SK-N-SH treated with all-trans-retinoic acid at 6 μM for 48 hours (cell line): Measurements from ENCODE around the gene TOP3A.

ENCODE experiments used
- ATAC-seq: fragments of 200-7000 bp; cut with Tn5 transposase; 3 replicates; pipeline ENCODE4 v1.9.1; 2020; ENCODE audit warnings: mild to moderate bottlenecking, moderate library complexity
- ARNTL ChIP-seq: fragments of 450-650 bp; formaldehyde crosslinking; IDR thresholded peaks from 2 replicates; pipeline ENCODE4 v1.5.0; 2020; ENCODE audit warnings: low read depth, mild to moderate bottlenecking, moderate library complexity, borderline replicate concordance
- BACH2 ChIP-seq: fragments of 250-450 bp; sonication (Bioruptor Pico); IDR thresholded peaks from 2 replicates; pipeline ENCODE4 v1.9.0; 2021; ENCODE audit warnings: mild to moderate bottlenecking, borderline replicate concordance
- CREB5 ChIP-seq: fragments of 250-450 bp; sonication (Bioruptor Pico); IDR thresholded peaks from 2 replicates; pipeline ENCODE4 v1.5.1; 2020; ENCODE audit warnings: low read depth, mild to moderate bottlenecking, moderate library complexity
- ESRRG ChIP-seq: fragments of 250-450 bp; sonication (Bioruptor Pico); IDR thresholded peaks from 2 replicates; pipeline ENCODE4 v1.6.1; 2021; ENCODE audit warnings: mild to moderate bottlenecking
- GLIS3 ChIP-seq: fragments of 250-450 bp; sonication (Bioruptor Pico); IDR thresholded peaks from 2 replicates; pipeline ENCODE4 v1.5.0; 2020; ENCODE audit warnings: mild to moderate bottlenecking, moderate library complexity
- ISL1 ChIP-seq: fragments of 250-450 bp; sonication (Bioruptor Pico); IDR thresholded peaks from 2 replicates; pipeline ENCODE4 v2.1.2; 2022; ENCODE audit warnings: mild to moderate bottlenecking, moderate library complexity
- OSR1 ChIP-seq: fragments of 250-450 bp; sonication (Bioruptor Pico); IDR thresholded peaks from 2 replicates; pipeline ENCODE4 v1.8.0; 2022; ENCODE audit warnings: moderate library complexity, mild to moderate bottlenecking, inconsistent platforms
- POU6F1 ChIP-seq: fragments of 250-450 bp; sonication (Bioruptor Pico); IDR thresholded peaks from 2 replicates; pipeline ENCODE4 v1.8.0; 2021; ENCODE audit warnings: low read depth, mild to moderate bottlenecking, moderate library complexity, borderline replicate concordance
- PPARA ChIP-seq: fragments of 250-450 bp; sonication (Bioruptor Pico); IDR thresholded peaks from 2 replicates; pipeline ENCODE4 v1.5.0; 2020; ENCODE audit warnings: mild to moderate bottlenecking, borderline replicate concordance
- RARB ChIP-seq: fragments of 250-450 bp; sonication (Bioruptor Pico); IDR thresholded peaks from 2 replicates; pipeline ENCODE4 v1.8.0; 2021; ENCODE audit warnings: mild to moderate bottlenecking, moderate library complexity
- SNAI2 ChIP-seq: fragments of 250-450 bp; sonication (Bioruptor Pico); IDR thresholded peaks from 2 replicates; pipeline ENCODE4 v1.5.0; 2020; ENCODE audit warnings: mild to moderate bottlenecking, moderate library complexity
- TCF4 ChIP-seq: fragments of 250-450 bp; sonication (Bioruptor Pico); IDR thresholded peaks from 2 replicates; pipeline ENCODE4 v1.8.0; 2021; ENCODE audit warnings: mild to moderate bottlenecking, moderate library complexity, borderline replicate concordance
- TOX ChIP-seq: fragments of 250-450 bp; sonication (Bioruptor Pico); IDR thresholded peaks from 2 replicates; pipeline ENCODE4 v1.8.0; 2021; ENCODE audit warnings: mild to moderate bottlenecking, moderate library complexity, borderline replicate concordance
- TSHZ2 ChIP-seq: fragments of 250-450 bp; sonication (Bioruptor Pico); IDR thresholded peaks from 2 replicates; pipeline ENCODE4 v1.5.0; 2020; ENCODE audit warnings: mild to moderate bottlenecking, moderate library complexity
- ZC3H10 ChIP-seq: fragments of 250-450 bp; sonication (Bioruptor Pico); IDR thresholded peaks from 2 replicates; pipeline ENCODE4 v1.5.1; 2021; ENCODE audit warnings: mild to moderate bottlenecking, moderate library complexity
- ZFP3 ChIP-seq: fragments of 250-450 bp; sonication (Bioruptor Pico); IDR thresholded peaks from 2 replicates; pipeline ENCODE4 v1.5.0; 2020; ENCODE audit warnings: mild to moderate bottlenecking, moderate library complexity
- ZNF565 ChIP-seq: fragments of 450-650 bp; formaldehyde crosslinking; conservative IDR thresholded peaks from 2 replicates; pipeline ENCODE4 v1.5.0; 2020; ENCODE audit warnings: low read depth, mild to moderate bottlenecking, moderate library complexity
- TF ChIP-seq, protein P1 (sequence below): fragments of 250-450 bp; sonication (Bioruptor Pico); IDR thresholded peaks from 2 replicates; pipeline ENCODE4 v1.8.0; 2020; ENCODE audit warnings: mild to moderate bottlenecking, moderate library complexity, borderline replicate concordance

The TOP3A gene

DNA sequence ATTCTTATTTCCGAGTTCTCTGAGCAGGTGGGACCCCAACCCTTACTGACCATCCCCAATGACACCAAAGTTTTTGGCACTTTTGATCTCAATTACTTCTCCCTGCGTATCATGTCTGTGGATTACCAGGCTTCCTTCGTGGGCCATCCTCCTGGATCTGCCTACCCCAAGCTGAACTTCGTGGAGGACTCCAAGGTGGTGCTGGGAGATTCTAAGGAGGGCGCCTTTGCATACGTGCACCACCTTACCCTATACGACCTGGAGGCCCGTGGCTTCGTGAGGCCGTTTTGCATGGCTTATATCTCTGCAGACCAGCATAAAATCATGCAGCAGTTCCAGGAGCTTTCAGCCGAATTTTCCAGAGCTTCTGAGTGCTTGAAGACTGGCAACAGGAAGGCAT is 1.2 kb upstream of the TOP3A start:
- TF ChIP-seq BACH2 (CRISPR knock-in tag) (no peak), ESRRG (CRISPR knock-in tag) (no peak), CREB5 (CRISPR knock-in tag) (no peak), TOX (CRISPR knock-in tag) (no peak), TSHZ2 (CRISPR knock-in tag) (no peak), ZC3H10 (CRISPR knock-in tag) (no peak), OSR1 (no peak), ISL1 (CRISPR knock-in tag) (no peak), POU6F1 (CRISPR knock-in tag) (no peak)
- TF ChIP-seq, protein P1, sequence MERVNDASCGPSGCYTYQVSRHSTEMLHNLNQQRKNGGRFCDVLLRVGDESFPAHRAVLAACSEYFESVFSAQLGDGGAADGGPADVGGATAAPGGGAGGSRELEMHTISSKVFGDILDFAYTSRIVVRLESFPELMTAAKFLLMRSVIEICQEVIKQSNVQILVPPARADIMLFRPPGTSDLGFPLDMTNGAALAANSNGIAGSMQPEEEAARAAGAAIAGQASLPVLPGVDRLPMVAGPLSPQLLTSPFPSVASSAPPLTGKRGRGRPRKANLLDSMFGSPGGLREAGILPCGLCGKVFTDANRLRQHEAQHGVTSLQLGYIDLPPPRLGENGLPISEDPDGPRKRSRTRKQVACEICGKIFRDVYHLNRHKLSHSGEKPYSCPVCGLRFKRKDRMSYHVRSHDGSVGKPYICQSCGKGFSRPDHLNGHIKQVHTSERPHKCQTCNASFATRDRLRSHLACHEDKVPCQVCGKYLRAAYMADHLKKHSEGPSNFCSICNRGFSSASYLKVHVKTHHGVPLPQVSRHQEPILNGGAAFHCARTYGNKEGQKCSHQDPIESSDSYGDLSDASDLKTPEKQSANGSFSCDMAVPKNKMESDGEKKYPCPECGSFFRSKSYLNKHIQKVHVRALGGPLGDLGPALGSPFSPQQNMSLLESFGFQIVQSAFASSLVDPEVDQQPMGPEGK, result no peak
- TF ChIP-seq, all 23 proteins: peak for 0
- no peak for ATAC-seq

GRCh38 chr17:18315562-18315922 is 748 bp upstream of the TOP3A start:
- no peak for ATAC-seq
- TF ChIP-seq TCF4 (CRISPR knock-in tag), result no peak
- no peak for TF ChIP-seq ISL1 (CRISPR knock-in tag)
- TF ChIP-seq ARNTL (CRISPR knock-in tag), result no peak
- TF ChIP-seq RARB (CRISPR knock-in tag), result no peak
- TF ChIP-seq POU6F1 (CRISPR knock-in tag), result no peak
- TF ChIP-seq OSR1, result no peak
- no peak for TF ChIP-seq TSHZ2 (CRISPR knock-in tag)
- no peak for TF ChIP-seq PPARA (CRISPR knock-in tag)
- TF ChIP-seq SNAI2 (CRISPR knock-in tag), result no peak
- TF ChIP-seq ZFP3 (CRISPR knock-in tag), result no peak
- TF ChIP-seq GLIS3 (CRISPR knock-in tag), result no peak
- no peak for TF ChIP-seq ZNF565
- TF ChIP-seq, protein P1, result no peak
